ENCODE results near the gene NT5DC4.

The NT5DC4 gene

DNA sequence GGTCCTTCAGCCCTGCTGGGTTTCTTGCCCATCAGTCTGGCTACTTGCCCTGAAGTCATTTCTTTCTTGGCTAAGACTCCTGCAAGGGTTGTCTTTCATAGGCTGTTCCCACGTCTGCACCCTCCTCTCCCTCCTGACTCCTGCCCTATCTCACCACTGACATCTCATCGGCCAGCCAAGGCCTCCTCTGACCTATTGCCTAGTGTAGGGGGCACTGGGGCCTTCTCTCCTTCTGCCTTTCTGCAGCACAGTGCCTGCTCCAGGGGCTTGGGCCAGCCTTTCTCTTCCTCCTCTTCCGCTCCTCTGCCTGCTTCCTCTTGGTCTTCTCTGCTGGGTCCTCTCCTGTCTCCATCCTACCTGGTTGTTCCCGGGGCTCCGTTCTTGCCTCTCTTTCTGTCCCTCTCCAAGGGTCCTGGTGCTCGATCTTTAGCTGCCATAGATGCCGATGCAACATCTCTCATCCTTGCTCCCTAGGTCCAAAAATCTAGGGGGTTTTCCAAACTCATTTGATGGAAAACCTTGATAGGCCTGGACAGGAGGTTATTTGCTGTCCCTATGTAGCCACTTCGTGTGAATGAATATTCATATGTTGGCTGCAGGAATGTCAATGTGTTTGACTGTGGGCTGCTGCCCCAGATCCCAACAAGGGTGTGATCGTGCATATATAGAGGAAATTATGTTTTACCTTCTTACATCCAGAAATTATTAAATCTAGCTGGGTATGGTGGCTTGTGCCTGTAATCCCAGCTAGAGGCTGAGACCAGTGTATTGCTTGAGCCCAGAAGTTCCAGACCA, 9.7 kb upstream of the NT5DC4 start:
- H2BK5ac ChIP-seq (ENCODE audit: low read depth, low read length, poor library complexity): no peak overlapping the region
- H3K23ac ChIP-seq (ENCODE audit: low read length): no peak overlapping the region
- H3K9ac ChIP-seq (ENCODE audit: low read length): no peak overlapping the region
- no peaks in the 10 kb centered on the region for H3K36me3 ChIP-seq (ENCODE audit: control insufficient read depth in 1 of 2, insufficient read depth in 2 of 2, low read length in 2 of 2)
- no peak overlapping the region for H4K12ac ChIP-seq (ENCODE audit: low read depth, low read length)
- no peaks in the 10 kb centered on the region for H3K79me2 ChIP-seq (ENCODE audit: control insufficient read depth, insufficient read depth, low read length, poor library complexity)
- H3K4me2 ChIP-seq (ENCODE audit: low read length): no peak overlapping the region
- no peak for DNase-seq
- no peak overlapping the region for H3K18ac ChIP-seq (ENCODE audit: low read length)
- no peak overlapping the region for H2AFZ ChIP-seq (ENCODE audit: insufficient read depth, low read length, poor library complexity)
- H3K14ac ChIP-seq (ENCODE audit: low read length): no peak overlapping the region
- WGBS (ENCODE audit: extremely low coverage, insufficient coverage, insufficient read length): no CpG with 5 or more reads among the region's 9 CpGs
- H4K91ac ChIP-seq (ENCODE audit: low read depth, low read length): no peak overlapping the region
- no peak overlapping the region for H3K4ac ChIP-seq (ENCODE audit: low read depth, low read length)
- H3K4me1 ChIP-seq (ENCODE audit: control insufficient read depth in 1 of 2, insufficient read depth in 2 of 2, low read length in 2 of 2): peaks cover 10 to 12% of the 10 kb centered on the region in 2 experiments
- no peak overlapping the region for H2BK12ac ChIP-seq (ENCODE audit: low read length)
- H2AK5ac ChIP-seq (ENCODE audit: low read length): no peak overlapping the region
- no peaks in the 10 kb centered on the region for H3K27me3 ChIP-seq (ENCODE audit: insufficient read depth, low read length)
- H3K27ac ChIP-seq (ENCODE audit: low read depth, low read length): no peak overlapping the region
- H3K9me3 ChIP-seq (ENCODE audit: insufficient read depth, low read depth, low read length): peaks cover 2% of the 10 kb centered on the region
- no peak overlapping the region for H3K4me3 ChIP-seq (ENCODE audit: low read depth, low read length)
- H4K8ac ChIP-seq (ENCODE audit: low read depth, low read length): no peak overlapping the region
- H2BK120ac ChIP-seq (ENCODE audit: insufficient read depth, low read length, poor library complexity): no peak overlapping the region
- no peaks in the 10 kb centered on the region for H3K79me1 ChIP-seq (ENCODE audit: low read length)

DNA sequence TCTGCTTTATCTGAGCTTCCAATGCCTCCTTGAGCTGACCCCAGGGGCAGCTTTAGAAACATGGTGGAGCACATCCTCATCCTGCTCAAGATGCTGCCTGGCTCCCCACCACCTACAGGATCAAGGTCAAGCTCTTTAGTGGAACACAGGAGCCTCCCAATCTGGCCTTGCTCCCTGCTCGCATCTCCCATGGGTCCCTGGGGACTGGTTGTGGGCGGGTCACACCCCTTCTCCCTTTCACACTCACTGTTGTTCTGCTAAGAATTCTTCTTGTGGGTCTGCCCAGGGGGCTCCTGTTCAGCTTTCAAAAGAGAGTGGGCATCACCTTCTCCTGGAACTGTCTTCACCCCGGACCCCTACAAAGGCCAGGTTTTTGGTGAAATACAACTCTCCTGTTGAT, 8.4 kb upstream of the NT5DC4 start:
- Histone ChIP-seq H3K4me3 (ENCODE audit: low read depth, low read length) (no peak overlapping the region), H2BK120ac (ENCODE audit: insufficient read depth, low read length, poor library complexity) (no peak overlapping the region), H3K4me1 (ENCODE audit: control insufficient read depth in 1 of 2, insufficient read depth in 2 of 2, low read length in 2 of 2) (peaks cover 6% of the 10 kb centered on the region in 2 experiments), H2BK5ac (ENCODE audit: low read depth, low read length, poor library complexity) (no peak overlapping the region), H2AFZ (ENCODE audit: insufficient read depth, low read length, poor library complexity) (no peak overlapping the region), H3K9ac (ENCODE audit: low read length) (no peak overlapping the region), H3K79me2 (ENCODE audit: control insufficient read depth, insufficient read depth, low read length, poor library complexity) (no peaks in the 10 kb centered on the region), H3K27ac (ENCODE audit: low read depth, low read length) (no peak overlapping the region), H3K36me3 (ENCODE audit: control insufficient read depth in 1 of 2, insufficient read depth in 2 of 2, low read length in 2 of 2) (no peaks in the 10 kb centered on the region), H4K8ac (ENCODE audit: low read depth, low read length) (no peak overlapping the region), H3K79me1 (ENCODE audit: low read length) (no peaks in the 10 kb centered on the region), H3K4ac (ENCODE audit: low read depth, low read length) (no peak overlapping the region), H3K23ac (ENCODE audit: low read length) (no peak overlapping the region), H2AK5ac (ENCODE audit: low read length) (no peak overlapping the region), H4K12ac (ENCODE audit: low read depth, low read length) (no peak overlapping the region), H4K91ac (ENCODE audit: low read depth, low read length) (no peak overlapping the region), H3K18ac (ENCODE audit: low read length) (no peak overlapping the region), H3K4me2 (ENCODE audit: low read length) (no peak overlapping the region), H3K14ac (ENCODE audit: low read length) (no peak overlapping the region), H3K27me3 (ENCODE audit: insufficient read depth, low read length) (no peaks in the 10 kb centered on the region), H2BK12ac (ENCODE audit: low read length) (no peak overlapping the region), H3K9me3 (ENCODE audit: insufficient read depth, low read depth, low read length) (peaks cover 2% of the 10 kb centered on the region)
- no CpG with 5 or more reads among the region's 3 CpGs for WGBS (ENCODE audit: extremely low coverage, insufficient coverage, insufficient read length)
- DNase-seq: no peak

DNA sequence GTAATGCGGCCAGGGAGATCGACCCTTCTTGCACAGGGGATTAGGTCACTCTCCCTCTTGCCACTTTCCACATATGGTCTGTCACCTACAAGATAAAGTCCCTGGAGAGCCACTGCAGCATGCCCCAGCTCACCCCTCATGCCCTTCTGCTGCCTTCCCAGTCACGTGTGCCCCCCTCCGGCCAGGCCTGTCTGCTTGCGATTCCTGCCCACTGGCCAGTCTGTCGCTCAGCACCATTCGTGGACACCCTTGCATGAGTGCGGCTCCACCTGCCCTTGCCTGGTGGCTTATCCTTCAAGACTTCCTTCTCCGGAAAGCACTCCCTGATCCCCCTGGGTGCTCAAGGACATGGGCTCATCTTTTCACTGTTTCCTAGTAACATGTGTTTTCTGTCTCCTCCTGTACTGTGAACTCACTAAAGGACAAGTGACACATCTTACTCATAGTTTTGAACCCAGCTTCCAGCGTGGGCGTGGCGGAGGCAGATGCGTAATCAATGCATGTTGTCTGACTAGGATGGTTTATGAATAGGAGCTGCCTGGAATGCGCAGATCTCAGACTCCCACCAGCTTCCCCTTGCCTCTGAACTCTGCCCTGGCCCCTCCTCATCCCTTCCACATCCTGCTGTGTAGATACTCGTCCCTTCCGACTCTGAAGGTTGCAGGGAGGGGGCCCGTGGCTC, 7.8 kb upstream of the NT5DC4 start:
- Histone ChIP-seq H3K4ac (ENCODE audit: low read depth, low read length) (no peak overlapping the region), H3K9ac (ENCODE audit: low read length) (no peak overlapping the region), H3K9me3 (ENCODE audit: insufficient read depth, low read depth, low read length) (peaks cover 3% of the 10 kb centered on the region), H3K79me2 (ENCODE audit: control insufficient read depth, insufficient read depth, low read length, poor library complexity) (no peaks in the 10 kb centered on the region), H3K4me2 (ENCODE audit: low read length) (no peak overlapping the region), H4K12ac (ENCODE audit: low read depth, low read length) (no peak overlapping the region), H4K91ac (ENCODE audit: low read depth, low read length) (no peak overlapping the region), H4K8ac (ENCODE audit: low read depth, low read length) (no peak overlapping the region), H3K79me1 (ENCODE audit: low read length) (no peaks in the 10 kb centered on the region), H3K27ac (ENCODE audit: low read depth, low read length) (no peak overlapping the region), H2BK12ac (ENCODE audit: low read length) (no peak overlapping the region), H2BK120ac (ENCODE audit: insufficient read depth, low read length, poor library complexity) (no peak overlapping the region), H3K18ac (ENCODE audit: low read length) (no peak overlapping the region), H3K14ac (ENCODE audit: low read length) (no peak overlapping the region), H3K23ac (ENCODE audit: low read length) (no peak overlapping the region), H2BK5ac (ENCODE audit: low read depth, low read length, poor library complexity) (no peak overlapping the region), H3K4me1 (ENCODE audit: control insufficient read depth in 1 of 2, insufficient read depth in 2 of 2, low read length in 2 of 2) (peaks cover 2 to 3% of the 10 kb centered on the region in 2 experiments), H3K36me3 (ENCODE audit: control insufficient read depth in 1 of 2, insufficient read depth in 2 of 2, low read length in 2 of 2) (no peaks in the 10 kb centered on the region), H2AFZ (ENCODE audit: insufficient read depth, low read length, poor library complexity) (no peak overlapping the region), H2AK5ac (ENCODE audit: low read length) (no peak overlapping the region), H3K27me3 (ENCODE audit: insufficient read depth, low read length) (no peaks in the 10 kb centered on the region), H3K4me3 (ENCODE audit: low read depth, low read length) (no peak overlapping the region)
- no CpG with 5 or more reads among the region's 17 CpGs for WGBS (ENCODE audit: extremely low coverage, insufficient coverage, insufficient read length)
- DNase-seq: peak in 1 of 2 donors; percentile 26

DNA sequence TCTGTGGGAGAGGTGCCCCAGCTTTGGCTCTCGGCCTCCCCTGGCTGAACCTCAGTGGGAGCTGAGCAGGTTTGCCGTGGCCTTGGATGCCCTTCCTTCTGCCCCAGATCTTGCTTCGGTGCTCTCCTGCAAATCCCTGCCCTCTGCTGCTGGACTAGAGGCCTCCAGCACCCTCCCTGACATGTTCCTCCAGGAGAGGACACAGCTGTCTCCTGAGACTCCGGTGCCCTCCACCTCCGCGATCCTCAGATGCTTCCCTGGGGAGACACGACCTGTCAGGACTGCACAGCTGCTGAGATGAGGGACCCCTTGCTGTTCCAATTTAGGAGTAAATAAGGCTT, 7.3 kb upstream of the NT5DC4 start:
- H4K12ac ChIP-seq (ENCODE audit: low read depth, low read length): no peak overlapping the region

More for the DNA sequence above, 7.3 kb upstream of the NT5DC4 start:
- Histone ChIP-seq H3K79me2 (ENCODE audit: control insufficient read depth, insufficient read depth, low read length, poor library complexity) (no peaks in the 10 kb centered on the region), H3K18ac (ENCODE audit: low read length) (no peak overlapping the region), H2BK5ac (ENCODE audit: low read depth, low read length, poor library complexity) (no peak overlapping the region), H3K4me1 (ENCODE audit: control insufficient read depth in 1 of 2, insufficient read depth in 2 of 2, low read length in 2 of 2) (peaks cover 2 to 3% of the 10 kb centered on the region in 2 experiments), H3K79me1 (ENCODE audit: low read length) (no peaks in the 10 kb centered on the region), H3K9me3 (ENCODE audit: insufficient read depth, low read depth, low read length) (peaks cover 3% of the 10 kb centered on the region), H3K27me3 (ENCODE audit: insufficient read depth, low read length) (no peaks in the 10 kb centered on the region), H2AK5ac (ENCODE audit: low read length) (no peak overlapping the region), H3K4me2 (ENCODE audit: low read length) (no peak overlapping the region), H2AFZ (ENCODE audit: insufficient read depth, low read length, poor library complexity) (no peak overlapping the region), H3K23ac (ENCODE audit: low read length) (no peak overlapping the region), H2BK120ac (ENCODE audit: insufficient read depth, low read length, poor library complexity) (no peak overlapping the region), H3K27ac (ENCODE audit: low read depth, low read length) (no peak overlapping the region), H2BK12ac (ENCODE audit: low read length) (no peak overlapping the region), H3K4me3 (ENCODE audit: low read depth, low read length) (no peak overlapping the region), H3K36me3 (ENCODE audit: control insufficient read depth in 1 of 2, insufficient read depth in 2 of 2, low read length in 2 of 2) (no peaks in the 10 kb centered on the region), H3K4ac (ENCODE audit: low read depth, low read length) (no peak overlapping the region), H3K14ac (ENCODE audit: low read length) (no peak overlapping the region), H4K8ac (ENCODE audit: low read depth, low read length) (no peak overlapping the region), H3K9ac (ENCODE audit: low read length) (no peak overlapping the region), H4K91ac (ENCODE audit: low read depth, low read length) (no peak overlapping the region)
- no CpG with 5 or more reads among the region's 7 CpGs for WGBS (ENCODE audit: extremely low coverage, insufficient coverage, insufficient read length)
- no peak for DNase-seq

Measured in trophoblast cell (in vitro differentiated cells and primary cell).